ENCODE measurements around the gene SH2D3A.
"Not testable (repeated sequence)": the region's sequence is repeated elsewhere in the genome, so short reads cannot be mapped to it uniquely, and the experiment has no call there.

Gene SH2D3A

DNA sequence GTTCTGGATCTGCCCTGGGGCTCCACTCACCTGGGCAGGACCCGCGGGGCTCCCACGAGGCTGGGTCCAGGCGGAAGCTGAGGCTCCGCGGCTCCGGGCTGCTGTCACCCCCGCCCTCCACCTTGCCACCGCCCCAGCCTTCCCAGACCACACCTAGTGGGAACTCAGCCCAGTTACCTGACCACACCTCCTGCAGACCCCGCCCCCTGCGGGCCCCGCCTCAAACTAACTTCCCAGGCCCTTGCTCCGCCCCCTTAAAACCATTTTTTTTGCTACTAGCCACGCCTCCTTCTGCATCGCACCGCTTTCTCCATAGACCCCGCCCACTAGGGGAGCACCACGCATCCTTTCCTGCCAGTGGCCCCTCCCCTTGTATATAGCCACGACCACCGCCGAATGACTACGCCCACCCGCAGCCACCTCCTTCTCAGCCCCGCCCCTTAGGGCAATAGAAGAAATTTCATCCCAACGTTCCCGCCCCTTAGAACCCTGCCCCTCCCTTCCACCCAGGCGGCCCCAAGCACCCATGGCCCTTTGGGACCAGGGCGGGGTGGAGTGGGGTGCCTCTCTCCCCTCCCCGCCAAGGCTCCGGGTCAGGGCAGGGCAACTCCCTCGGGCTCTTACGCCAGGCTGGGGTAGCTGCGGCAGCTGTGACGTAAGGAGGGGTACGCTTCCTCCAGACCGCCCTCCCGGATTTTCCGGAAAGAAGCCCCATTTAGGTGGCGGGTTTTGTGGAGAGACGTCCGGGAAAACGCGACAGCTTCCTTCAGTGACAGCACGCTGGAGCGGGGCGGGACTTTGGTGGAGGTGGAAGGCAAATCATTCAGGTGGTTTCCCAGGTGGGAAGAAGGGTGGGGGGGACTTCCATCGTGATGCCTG is at the start of gene SH2D3A:
Gene SH2D3A, minus strand, starts transcription at position 79 of the 879 bp plus-strand sequence. CDS start 3,687 bp downstream, outside the sequence.
- no peak for FAIRE-seq

DNA sequence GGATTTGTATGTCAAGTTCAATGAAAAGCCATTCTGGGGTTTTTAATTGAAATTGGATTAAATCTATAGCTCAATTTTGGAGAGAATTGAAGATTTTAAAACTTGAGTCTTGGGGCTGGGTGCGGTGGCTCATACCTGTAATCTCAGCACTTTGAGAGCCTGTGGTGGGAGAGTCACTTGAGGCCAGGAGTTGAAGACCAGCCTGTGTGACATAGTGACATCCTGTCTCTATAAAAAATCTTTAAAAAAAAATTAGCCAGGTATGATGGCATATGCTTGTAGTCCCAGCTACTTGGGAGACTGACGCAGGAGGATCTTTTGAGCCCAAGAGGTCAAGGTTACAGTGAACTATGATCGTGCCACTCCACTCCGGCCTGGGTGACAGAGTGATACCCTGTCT is 46.4 kb upstream of the SH2D3A start:
- FAIRE-seq = no peak

DNA sequence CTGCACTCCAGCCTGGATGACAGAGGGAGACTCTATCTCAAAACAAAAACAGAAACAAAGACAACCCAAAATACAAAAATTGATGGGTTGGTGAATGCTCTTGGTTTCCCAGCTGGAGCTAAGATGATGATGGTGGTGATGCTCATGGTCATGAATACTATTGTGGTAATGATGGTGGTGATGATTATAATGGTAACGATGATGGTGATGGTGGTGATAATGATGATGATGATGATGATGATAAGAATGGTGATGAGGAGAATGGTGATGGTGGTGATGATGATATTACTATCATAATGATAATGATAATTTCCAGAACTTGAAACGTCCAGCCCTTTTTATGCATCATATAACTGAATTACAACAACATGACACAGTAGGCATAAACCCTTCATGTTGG is 45.4 kb upstream of the SH2D3A start:
- no peak for FAIRE-seq

DNA sequence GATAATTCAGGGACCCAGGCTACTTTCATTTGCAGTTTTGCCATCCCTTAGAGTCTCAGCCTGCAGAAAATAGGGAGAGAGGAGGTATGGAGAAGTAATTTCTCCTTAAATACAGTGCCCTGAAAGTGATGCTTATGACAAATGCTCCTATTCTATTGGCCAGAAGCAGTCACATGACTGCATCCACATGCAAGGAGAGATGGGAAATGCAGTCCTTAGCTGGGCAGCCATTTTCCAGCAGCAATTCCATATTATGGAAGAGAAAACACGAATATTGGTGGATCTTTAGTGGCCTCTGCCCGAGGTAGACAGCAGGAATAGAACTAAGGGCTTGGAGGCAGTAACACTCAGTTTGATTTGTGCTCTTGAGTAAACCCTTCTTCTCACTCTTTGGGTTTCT is 44.7 kb upstream of the SH2D3A start:
- no peak for FAIRE-seq

DNA sequence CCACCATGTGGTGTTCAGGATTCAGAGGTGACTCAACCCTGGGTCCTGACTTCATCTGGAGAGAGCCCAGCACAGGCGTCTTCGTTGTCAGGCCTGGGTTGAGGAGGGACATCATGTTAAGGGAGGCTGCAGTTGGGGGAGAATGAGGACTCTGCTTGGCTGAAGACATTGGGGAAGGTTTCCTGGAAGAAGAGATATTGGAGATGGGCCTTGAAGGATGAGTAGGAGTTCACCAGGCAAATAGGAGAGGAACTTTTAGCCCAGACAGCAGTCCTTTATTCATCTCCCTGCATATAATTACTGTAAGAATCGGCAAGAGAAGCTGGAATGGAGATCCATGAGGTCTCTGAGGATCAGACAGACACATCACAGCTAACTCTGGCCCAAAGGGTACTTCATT is 44.1 kb upstream of the SH2D3A start:
- FAIRE-seq = no peak

DNA sequence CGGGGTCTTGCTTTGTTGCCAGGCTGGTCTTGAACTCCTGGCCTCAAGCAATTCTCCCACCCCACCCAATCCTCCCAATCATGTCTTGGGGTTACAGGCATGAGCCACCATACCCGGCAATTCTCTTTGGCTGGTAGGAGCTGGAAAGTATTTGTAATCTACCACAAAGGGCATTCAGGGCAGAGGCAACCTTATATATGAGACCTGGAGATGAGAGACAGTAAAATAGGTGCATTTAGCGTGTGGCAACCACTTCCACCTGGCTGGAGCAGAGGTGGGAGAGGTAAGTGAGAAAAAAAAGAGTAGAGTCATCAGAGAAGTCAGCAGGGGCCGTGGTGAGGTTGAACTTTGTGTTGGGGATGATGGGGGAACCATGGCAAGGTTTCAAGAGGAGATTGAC is 42.0 kb upstream of the SH2D3A start:
- no peak for FAIRE-seq

DNA sequence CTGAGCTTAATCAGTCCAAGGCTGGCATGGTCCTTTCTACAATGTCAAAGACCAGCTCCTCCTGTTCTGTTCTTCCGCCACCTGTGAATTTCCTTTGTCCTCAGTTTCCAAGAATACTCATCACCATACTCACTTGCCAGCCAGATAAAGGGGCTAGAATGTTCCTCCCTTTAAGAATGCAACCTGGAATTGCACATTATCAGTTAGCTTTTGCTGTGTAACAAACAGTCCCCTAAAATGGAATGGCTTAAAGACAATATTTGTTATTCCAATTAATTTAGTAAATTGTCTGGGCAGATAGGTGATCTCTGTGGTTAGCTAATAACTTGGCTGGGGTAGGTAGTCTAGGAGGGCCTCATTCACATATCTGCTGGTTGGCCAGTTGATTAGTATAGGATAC is 41.3 kb upstream of the SH2D3A start:
- no peak for FAIRE-seq

DNA sequence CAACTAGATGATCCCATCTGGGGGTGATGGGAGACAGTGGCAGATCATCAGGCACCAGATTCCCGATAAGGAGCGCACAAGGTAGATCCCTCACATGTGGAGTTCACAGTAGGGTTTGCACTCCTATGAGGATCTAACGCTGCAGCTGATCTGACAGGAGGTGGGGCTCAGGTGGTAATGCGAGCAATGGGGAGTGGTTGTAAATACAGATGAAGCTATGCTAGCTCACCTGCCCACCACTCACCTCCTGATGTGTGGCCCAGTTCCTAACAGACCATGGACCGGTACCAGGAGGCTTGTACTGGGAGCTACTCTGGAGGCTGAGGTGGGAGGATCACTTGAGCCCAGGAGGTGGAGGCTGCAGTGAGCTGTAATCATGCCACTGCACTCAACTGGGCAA is 40.1 kb upstream of the SH2D3A start:
- FAIRE-seq = no peak

DNA sequence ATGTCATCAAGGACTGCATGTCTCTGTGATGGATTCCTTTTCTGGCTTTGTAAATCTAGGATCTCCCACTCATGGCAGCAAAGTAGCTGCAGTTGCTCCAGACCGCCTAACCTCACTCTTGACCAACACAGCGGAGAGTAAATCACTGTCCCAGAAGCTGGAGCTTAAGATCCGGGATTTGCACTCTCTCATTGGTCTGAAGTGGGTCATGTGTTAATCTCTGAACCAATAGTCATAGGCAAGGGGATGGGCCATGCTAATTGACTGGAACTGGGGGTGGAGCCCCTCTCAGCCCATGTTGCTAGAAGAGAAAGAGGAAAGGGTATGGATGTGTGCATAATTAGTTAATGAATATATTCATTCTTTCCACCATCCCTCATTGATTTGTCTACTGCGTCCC is 39.3 kb upstream of the SH2D3A start:
- FAIRE-seq = no peak

DNA sequence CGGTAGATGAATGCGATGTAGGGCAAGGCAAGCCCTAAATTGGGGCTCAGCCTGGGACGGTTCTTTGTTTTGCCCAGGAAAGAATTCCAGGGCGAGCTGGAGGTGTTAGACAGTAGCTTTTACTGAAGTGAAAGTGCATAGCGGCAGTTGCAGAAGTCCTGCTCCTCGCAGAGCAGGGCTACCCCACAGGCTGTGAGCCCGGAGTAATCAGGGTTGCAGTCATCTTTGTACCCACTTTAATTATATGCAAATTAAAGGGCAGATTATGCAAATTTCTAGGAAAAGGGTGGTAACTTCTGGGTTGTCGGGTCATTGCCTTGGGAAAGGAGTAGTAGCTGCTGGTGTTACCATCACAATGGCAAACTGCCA is 35.8 kb upstream of the SH2D3A start:
- FAIRE-seq = no peak

DNA sequence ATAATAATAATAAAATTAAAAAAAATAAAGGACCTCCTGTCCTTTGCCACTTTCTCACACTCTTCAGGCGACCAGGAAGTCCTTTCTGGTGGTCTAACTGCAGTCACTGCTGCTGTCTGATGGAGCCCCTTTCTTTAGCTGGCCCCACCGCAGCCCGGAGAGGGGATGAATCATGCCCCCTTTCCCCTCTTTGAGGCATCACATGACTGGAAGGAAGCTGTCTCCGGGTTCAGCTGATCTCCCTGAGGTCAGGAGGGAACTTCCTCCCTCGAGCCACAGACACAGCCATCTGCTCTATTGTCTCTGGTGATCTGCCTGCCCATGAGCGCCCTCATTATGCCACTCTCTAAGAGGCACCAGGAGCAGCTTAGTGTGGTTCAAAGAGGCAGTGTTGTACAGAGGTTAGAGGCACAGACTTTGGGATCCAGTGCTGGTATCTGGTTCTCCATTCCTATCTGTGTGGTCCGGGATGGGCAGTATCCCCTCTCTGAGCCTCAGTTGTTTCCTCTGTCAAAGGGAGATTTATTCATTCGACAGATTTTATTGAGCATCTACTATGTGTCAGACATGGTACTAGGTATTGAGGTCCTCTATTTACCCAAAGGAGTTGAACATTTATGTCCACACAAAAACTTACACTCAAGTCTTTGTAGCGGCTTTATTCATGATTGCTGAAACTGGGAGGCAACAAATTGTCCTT is 35.3 kb upstream of the SH2D3A start:
- FAIRE-seq = no peak

DNA sequence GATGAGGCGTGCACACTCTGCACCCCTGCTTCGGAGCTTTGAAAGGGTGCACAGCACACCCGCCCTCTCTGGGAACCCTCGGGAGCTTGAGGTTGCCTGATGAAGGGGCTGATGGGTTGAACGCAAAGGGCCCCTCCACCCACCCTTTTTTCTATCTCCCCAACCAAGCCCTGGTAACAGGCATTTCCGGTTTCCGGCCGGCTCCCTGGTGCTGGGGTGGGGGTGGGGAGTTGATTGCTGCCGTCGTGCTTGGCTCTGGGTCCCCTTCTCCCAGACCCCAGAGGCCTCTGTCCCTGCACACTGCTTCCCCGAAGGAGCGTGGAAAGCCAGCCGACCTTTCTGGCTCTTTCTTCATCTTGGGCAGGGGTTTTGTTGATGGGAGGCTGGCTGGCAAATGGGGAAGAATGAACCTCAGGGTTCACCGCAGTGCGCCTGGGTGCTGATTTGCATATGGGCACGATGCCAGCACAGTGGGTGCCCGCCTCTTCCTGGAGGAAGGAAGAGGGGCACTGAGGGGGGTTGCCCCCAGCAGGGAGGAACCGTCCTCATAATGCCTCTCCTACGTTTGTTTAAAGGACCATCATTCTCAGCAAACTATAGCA is 34.4 kb upstream of the SH2D3A start:
- no peak for FAIRE-seq

DNA sequence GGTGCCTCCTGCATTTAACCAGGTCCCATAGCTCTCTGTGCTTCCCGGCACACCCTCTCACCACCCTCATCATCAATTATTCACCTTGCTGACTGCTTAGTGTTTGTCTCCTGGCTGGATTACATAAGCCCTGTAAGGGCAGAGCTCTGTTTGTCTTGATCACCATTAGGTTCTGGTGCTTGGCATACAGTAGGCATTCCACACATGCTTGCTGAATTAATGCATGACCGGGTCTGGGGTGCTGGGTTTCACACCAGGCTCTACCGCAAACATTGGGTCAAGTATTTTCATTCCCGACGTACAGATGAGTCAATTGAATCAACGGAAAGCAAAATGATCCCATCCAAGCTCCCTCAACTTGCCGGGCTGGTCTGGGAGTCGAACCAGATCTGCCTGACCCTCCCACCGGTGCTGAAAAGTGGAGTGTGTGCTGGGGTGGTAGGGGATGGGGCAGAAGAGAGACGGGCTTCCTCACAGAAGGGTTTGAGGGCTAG is 33.8 kb upstream of the SH2D3A start:
- no peak for FAIRE-seq

DNA sequence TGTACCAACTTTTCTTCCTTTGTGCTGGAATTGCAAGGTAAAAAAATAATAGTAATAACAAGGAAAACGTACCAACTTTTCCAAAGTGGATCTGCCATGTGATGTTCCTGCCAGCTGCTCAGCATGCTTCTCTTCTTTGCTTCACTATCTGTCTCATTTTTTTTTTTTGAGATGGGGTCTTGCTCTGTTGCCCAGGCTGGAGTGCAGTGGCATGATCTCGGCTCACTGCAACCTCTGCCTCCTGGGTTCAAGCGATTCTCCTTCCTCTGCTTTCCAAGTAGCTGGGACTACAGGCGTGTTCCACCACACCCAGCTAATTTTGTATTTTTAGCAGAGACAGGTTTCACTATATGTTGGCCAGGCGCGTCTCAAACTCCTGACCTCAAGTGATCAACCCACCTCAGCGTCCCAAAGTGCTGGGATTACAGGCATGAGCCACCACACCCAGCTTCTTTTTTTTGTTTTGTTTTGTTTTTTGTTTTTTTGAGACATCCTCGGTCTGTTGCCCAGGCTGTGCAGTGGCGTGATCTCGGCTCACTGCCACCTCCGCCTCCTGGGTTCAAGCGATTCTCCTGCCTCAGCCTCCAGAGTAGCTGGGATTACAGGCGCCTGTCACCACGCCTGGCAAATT is 33.0 kb upstream of the SH2D3A start:
- FAIRE-seq = not testable (repeated sequence)

DNA sequence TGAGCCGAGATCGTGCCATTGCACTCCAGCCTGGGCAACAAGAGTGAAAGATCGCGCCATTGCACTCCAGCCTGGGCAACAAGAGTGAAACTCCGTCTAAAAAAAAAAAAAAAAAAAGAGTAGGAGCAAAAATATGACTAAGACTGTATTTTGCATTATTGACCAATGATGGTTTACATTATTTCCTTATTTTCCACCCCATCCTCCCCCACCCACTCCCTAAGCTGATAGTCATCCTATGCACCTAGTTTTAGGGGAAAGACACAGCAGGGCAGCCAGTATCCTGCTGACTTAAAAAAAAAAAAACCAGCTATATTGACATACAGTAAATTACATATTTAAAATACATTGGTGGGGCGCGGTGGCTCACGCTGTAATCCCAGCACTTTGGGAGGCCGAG is 30.4 kb upstream of the SH2D3A start:
- no peak for FAIRE-seq

DNA sequence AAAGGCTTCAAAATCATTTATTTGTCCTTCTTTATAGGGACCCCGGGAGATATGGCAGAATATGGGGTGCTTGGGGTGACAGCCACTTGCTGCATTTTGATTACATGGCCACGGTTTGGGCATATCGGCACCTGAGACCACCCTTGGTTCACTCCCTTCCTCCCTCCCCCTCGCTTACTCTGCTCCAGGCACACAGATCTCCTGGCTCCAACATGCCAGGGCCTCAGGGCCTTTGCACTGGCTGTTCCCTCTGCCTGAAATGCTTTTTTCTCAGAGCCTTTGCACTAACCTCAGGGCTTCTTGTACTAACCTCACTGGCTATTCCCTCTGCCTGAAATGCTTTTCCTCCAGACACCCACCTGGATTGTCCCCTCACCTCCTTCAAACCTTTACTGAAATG is 29.0 kb upstream of the SH2D3A start:
- no peak for FAIRE-seq

DNA sequence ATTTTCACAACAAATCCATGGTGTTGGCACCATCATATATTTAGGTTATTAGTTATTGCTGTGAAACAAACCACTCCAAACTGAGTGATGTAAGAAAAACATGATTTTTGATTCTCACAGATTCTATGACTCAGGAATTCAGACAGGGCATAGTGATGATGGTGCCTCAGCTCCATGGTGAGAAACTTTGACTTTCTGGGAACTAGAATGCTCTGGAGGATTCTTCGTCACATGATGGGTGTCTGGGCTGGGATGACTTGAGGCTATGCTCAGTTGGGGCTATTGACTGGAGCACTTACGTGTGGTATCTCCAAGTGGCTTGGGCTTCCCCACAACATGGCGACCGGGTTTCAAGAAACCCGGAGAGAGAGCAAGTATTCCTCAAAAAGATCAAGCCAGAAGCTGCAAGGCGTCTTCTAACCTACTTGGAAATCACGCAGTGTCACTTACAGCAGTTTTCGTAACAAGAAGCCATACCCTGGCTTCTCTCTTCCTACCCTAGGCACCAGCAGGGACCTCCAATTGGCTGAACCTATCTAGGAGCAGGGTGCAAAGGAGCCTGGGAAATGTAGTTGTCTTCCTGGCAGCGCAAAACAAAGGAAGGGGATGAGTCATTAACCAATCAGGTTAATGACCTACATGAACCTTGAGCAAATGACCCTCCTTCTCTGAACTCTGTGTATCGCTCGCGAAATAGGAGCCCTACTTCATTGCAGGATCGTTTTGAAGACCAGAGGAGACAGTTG is 27.6 kb upstream of the SH2D3A start:
- FAIRE-seq = no peak

DNA sequence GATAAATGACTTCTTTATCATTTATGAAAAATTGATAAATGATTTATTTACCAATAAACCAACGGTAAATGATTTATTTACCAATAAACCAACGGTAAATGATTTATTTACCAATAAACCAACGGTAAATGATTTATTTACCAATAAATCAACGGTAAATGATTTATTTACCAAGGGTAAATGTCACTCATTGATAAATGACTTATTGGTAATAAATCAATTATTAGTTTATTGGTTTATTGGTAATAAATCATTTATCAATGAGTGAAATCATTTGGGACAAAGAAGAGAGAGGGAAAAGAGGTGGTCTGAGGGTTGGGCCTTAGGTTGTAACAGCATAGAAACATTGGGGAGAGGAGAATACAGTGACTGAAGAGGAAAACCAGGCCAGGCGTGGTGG is 26.7 kb upstream of the SH2D3A start:
- FAIRE-seq = peak; percentile 11

DNA sequence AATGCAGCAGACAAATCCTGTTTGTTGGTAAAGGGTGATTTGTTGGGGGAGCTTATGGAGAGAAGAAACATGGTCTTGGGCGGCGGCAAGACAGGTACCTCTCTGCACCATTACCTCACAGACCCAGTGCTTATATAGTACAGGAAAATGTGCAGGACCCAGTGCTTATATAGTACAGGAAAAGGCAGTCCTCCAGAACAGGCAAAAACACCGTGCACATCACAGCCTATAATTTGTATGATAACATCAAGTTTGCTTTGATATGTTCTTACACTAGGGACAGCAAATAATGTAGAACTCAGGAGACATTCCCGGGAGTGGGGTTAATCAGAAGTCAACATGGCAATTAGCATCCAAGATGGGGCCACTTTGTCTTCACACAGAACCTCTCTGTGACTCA is 26.2 kb upstream of the SH2D3A start:
- no peak for FAIRE-seq

DNA sequence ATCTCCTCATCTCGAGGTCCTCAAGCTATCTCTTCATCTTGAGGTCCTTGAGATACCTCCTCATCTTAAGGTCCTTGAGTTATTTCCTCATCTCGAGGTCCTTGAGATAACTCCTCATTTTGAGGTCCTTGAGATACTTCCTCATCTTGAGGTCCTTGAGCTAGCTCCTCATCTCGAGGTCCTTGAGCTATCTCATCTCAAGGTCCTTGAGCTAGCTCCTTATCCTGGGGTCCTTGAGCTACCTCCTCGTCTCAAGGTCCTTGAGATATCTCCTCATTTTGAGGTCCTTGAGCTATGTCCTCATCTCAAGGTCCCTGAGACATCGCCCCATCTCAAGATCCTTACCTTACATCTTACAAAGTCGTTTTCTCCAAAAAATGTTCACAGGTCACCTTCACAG is 24.0 kb upstream of the SH2D3A start:
- no peak for FAIRE-seq

DNA sequence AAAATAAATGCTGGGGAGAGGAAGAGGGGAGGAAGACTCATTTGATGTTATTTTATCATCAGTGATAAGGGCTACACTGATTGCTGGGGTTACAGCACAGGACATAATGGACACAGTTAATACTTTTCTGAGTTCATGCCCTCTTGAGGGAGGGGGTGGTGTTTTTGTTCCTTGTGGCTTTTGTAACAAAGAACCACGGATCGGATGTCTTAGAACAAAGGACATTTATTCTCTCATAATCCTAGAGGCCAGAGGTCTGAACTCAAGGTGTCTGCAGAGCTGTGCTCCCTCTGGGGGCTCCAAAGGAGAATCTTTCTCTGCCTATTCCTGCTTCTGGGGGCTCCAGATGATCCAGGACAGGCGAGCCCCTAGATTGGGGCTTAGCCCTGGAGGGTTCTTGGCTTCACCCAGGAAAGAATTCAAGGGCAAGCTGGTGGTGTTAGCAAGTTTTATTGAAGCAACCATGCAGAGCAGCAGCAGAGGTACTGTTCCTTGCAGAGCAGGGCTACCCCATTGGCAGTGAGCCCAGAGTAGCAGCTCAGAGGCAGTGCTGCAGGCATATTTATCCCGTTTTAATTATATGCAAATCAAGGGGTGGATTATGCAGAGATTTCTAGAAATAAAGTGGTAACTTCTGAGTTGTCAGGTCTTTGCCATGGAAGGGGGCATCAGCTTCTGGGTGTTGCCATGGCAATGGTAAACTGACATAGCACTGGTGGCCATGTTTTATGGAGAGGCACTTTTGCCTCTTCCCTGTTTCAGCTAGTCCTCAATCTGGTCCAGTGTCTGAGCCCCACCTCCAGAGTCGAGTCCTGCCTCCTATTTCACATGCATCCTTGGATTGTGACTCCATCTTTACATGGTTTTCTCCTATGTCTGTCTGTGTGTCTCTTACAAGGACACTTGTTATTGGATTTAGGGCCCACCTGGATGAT is 23.2 kb upstream of the SH2D3A start:
- FAIRE-seq = no peak

DNA sequence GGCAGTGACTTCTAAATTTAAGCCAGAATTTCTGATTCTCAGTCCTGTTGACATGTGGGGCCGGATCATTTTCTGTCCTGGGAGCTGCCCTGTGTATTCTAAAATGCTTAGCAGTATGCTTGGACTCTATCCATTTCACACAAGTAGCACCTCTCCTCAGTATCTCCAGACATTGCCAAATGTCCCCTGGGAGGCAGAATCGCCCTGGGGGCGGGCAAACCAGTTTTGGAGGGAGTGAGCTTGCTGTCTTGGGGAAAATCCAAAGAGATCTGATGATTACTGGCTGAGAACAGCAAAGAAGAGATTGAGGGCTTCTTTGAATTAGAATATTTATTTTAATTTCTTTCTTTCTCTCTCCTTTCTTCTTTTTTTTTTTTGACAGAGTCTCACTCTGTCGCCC is 21.7 kb upstream of the SH2D3A start:
- no peak for FAIRE-seq
